ENCODE results near the gene GRB7. TPM values are rescaled to one million over a fixed set of nuclear protein-coding genes. Genes with fewer than 3 reads are reported as not detected.

Gene GRB7
- total and polyA plus RNA-seq, 2 experiments from 2014 or later: 22.8 to 29.4 TPM

DNA sequence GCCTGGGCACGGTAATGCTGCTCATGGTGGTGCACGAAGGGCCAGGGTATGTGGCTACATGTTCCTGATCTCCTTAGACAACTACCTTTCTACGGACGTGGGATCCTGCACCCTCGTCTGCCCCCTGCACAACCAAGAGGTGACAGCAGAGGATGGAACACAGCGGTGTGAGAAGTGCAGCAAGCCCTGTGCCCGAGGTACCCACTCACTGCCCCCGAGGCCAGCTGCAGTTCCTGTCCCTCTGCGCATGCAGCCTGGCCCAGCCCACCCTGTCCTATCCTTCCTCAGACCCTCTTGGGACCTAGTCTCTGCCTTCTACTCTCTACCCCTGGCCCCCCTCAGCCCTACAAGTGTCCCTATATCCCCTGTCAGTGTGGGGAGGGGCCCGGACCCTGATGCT lies 25.9 kb upstream of the GRB7 start:
- no peaks in the 10 kb centered on the region for H3K36me3 ChIP-seq (replicated peaks; ENCODE audit: insufficient read depth, low read depth)
- 98% methylated on average over 10 of the region's 10 CpGs for WGBS (ENCODE audit: low lambda C conversion rate, missing lambda C conversion rate)
- H2AFZ ChIP-seq: no peak overlapping the region
- no peak overlapping the region for H3K4me2 ChIP-seq
- no peak overlapping the region for H3K27ac ChIP-seq
- DNase-seq (ENCODE audit: low spot score): no peak
- H3K4me1 ChIP-seq (ENCODE audit: insufficient read depth): no peaks in the 10 kb centered on the region
- H3K9me3 ChIP-seq (ENCODE audit: low read depth): no peaks in the 10 kb centered on the region
- peaks cover 4% of the 10 kb centered on the region for H4K20me1 ChIP-seq (ENCODE audit: insufficient read depth, poor library complexity, severe bottlenecking)
- no peaks in the 10 kb centered on the region for H3K9me2 ChIP-seq (replicated peaks; ENCODE audit: insufficient read depth)
- H3K79me2 ChIP-seq: peaks cover 3% of the 10 kb centered on the region
- H3K27me3 ChIP-seq: no peaks in the 10 kb centered on the region
- TF ChIP-seq EZH2 (IDR thresholded peaks at IDR 0.05; ENCODE audit: borderline replicate concordance): no peak
- TF ChIP-seq EZH2phosphoT487 (IDR thresholded peaks at IDR 0.05; ENCODE audit: low read depth, severe bottlenecking, unreplicated experiment): no peak
- no peak for TF ChIP-seq CTCF (IDR thresholded peaks at IDR 0.05; ENCODE audit: poor library complexity)
- H3K4me3 ChIP-seq: no peak overlapping the region

DNA sequence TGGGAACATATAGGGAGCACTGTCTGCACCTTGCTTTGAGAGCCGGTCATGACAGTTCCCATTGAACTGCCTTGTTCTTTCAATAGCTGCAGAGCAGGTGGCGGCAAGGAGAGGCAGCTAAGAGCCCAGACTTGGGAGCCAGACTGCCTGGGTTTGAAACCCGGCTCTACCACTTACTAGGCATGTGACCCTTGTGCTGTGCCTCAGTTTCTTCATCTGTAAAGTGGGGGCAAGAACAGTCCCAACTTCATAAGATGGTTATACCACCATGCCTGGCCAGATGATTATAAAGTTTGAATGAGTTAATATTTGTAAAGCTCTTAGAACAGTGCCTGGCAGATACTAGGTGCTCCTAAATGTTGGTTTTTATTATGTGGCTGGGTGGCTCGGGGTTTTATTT lies 23.5 kb upstream of the GRB7 start:
- 97% methylated on average over 4 of the region's 4 CpGs for WGBS (ENCODE audit: low lambda C conversion rate, missing lambda C conversion rate)
- H3K9me3 ChIP-seq (ENCODE audit: low read depth): no peaks in the 10 kb centered on the region
- no peaks in the 10 kb centered on the region for H3K79me2 ChIP-seq
- H4K20me1 ChIP-seq (ENCODE audit: insufficient read depth, poor library complexity, severe bottlenecking): no peaks in the 10 kb centered on the region
- H3K9me2 ChIP-seq (replicated peaks; ENCODE audit: insufficient read depth): no peaks in the 10 kb centered on the region
- H3K4me2 ChIP-seq: no peak overlapping the region
- no peak for TF ChIP-seq EZH2 (IDR thresholded peaks at IDR 0.05; ENCODE audit: borderline replicate concordance)
- no peak for TF ChIP-seq EZH2phosphoT487 (IDR thresholded peaks at IDR 0.05; ENCODE audit: low read depth, severe bottlenecking, unreplicated experiment)
- TF ChIP-seq CTCF (IDR thresholded peaks at IDR 0.05; ENCODE audit: poor library complexity): no peak
- DNase-seq (ENCODE audit: low spot score): no peak
- no peaks in the 10 kb centered on the region for H3K4me1 ChIP-seq (ENCODE audit: insufficient read depth)
- H2AFZ ChIP-seq: no peak overlapping the region
- H3K36me3 ChIP-seq (replicated peaks; ENCODE audit: insufficient read depth, low read depth): no peaks in the 10 kb centered on the region
- no peak overlapping the region for H3K27ac ChIP-seq
- no peaks in the 10 kb centered on the region for H3K27me3 ChIP-seq
- H3K4me3 ChIP-seq: no peak overlapping the region

GRCh38 chr17:39715375-39716072 lies 22.2 kb upstream of the GRB7 start:
- no peaks in the 10 kb centered on the region for H3K79me2 ChIP-seq
- H3K4me2 ChIP-seq: no peak overlapping the region
- no peaks in the 10 kb centered on the region for H3K36me3 ChIP-seq (replicated peaks; ENCODE audit: insufficient read depth, low read depth)
- no peaks in the 10 kb centered on the region for H3K9me2 ChIP-seq (replicated peaks; ENCODE audit: insufficient read depth)
- DNase-seq (ENCODE audit: low spot score): no peak
- H3K27me3 ChIP-seq: no peaks in the 10 kb centered on the region
- H3K27ac ChIP-seq: no peak overlapping the region
- no peaks in the 10 kb centered on the region for H3K9me3 ChIP-seq (ENCODE audit: low read depth)
- no peaks in the 10 kb centered on the region for H4K20me1 ChIP-seq (ENCODE audit: insufficient read depth, poor library complexity, severe bottlenecking)
- no peak overlapping the region for H3K4me3 ChIP-seq
- no peaks in the 10 kb centered on the region for H3K4me1 ChIP-seq (ENCODE audit: insufficient read depth)
- TF ChIP-seq EZH2 (IDR thresholded peaks at IDR 0.05; ENCODE audit: borderline replicate concordance): no peak
- TF ChIP-seq CTCF (IDR thresholded peaks at IDR 0.05; ENCODE audit: poor library complexity): no peak
- TF ChIP-seq EZH2phosphoT487 (IDR thresholded peaks at IDR 0.05; ENCODE audit: low read depth, severe bottlenecking, unreplicated experiment): no peak
- H2AFZ ChIP-seq: no peak overlapping the region
- WGBS (ENCODE audit: low lambda C conversion rate, missing lambda C conversion rate): 98% methylated on average over 18 of the region's 18 CpGs

Measured in hepatocyte (in vitro differentiated cells).